Measurements from ENCODE around the gene RGS19. TPM values are rescaled to one million over a fixed set of nuclear protein-coding genes. Genes with fewer than 3 reads are reported as not detected.

Gene RGS19
- total RNA-seq, 3 donors from 2014 or later = 4.7 to 6.9 (median 6.5) TPM

DNA sequence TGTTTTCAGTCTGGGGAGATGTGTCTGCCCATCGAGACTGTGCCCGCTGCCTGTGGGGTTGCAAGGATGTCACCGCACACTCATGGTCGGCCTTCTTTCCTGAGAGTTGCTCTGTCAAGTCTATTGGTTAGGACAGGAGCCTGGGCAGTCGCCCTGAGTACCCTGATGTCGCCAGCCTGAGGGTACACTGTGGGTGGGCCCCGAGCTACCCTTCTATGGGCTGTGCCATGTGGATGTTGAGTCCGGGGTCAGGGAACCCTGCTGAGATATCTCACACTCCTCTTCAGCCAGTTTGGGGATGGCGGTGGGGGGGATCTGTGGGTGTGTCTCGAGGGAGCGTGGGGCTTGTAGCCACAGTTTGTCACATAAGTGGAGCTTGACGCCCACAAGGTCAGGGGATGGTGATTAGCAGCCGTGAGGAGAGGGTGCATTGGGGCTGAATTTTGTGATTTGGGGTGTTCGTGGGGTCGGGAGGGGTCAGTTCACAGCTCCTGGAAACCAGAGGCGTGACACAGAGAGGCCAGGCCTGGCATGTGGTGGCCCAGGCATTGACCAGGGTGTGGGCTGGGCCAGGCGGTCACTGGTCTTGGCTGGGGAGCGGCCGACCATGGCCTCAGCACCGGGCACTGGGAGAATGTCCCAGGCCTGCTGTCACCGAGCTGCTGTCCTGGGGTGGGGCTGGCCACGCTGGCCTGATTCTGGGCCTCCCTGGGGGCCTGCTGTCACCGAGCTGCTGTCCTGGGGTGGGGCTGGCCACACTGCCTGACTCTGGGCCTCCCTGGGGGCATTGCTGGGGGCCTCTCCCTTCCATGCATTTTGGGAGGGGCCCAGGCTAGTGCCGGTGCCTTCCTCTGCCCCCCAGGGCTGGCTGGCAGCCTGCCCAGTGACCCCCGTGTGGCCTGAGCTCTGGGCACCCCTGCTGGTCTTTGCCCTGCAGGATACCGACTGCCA lies 29.7 kb upstream of the RGS19 start:
- H3K4me3 ChIP-seq = no peak overlapping the region
- intact Hi-C loops (cut with DNase I, micrococcal nuclease) = no loop called here
- DNase-seq = no peak
- TF ChIP-seq, protein P1, sequence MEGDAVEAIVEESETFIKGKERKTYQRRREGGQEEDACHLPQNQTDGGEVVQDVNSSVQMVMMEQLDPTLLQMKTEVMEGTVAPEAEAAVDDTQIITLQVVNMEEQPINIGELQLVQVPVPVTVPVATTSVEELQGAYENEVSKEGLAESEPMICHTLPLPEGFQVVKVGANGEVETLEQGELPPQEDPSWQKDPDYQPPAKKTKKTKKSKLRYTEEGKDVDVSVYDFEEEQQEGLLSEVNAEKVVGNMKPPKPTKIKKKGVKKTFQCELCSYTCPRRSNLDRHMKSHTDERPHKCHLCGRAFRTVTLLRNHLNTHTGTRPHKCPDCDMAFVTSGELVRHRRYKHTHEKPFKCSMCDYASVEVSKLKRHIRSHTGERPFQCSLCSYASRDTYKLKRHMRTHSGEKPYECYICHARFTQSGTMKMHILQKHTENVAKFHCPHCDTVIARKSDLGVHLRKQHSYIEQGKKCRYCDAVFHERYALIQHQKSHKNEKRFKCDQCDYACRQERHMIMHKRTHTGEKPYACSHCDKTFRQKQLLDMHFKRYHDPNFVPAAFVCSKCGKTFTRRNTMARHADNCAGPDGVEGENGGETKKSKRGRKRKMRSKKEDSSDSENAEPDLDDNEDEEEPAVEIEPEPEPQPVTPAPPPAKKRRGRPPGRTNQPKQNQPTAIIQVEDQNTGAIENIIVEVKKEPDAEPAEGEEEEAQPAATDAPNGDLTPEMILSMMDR (IDR thresholded peaks at IDR 0.05) = no peak
- H3K4me1 ChIP-seq (ENCODE audit: low read depth) = no peaks in the 10 kb centered on the region
- no peaks in the 10 kb centered on the region for H3K9me3 ChIP-seq
- no peaks in the 10 kb centered on the region for H3K36me3 ChIP-seq (ENCODE audit: low read depth)
- ATAC-seq = no peak

GRCh38 chr20:64107736-64108457 lies 28.6 kb upstream of the RGS19 start:
- no peaks in the 10 kb centered on the region for H3K4me1 ChIP-seq (ENCODE audit: low read depth)
- TF ChIP-seq, protein P1 (IDR thresholded peaks at IDR 0.05) = no peak
- intact Hi-C loops (cut with DNase I, micrococcal nuclease) = no loop called here
- no peaks in the 10 kb centered on the region for H3K36me3 ChIP-seq (ENCODE audit: low read depth)
- ATAC-seq (no peak), DNase-seq (no peak)
- no peaks in the 10 kb centered on the region for H3K9me3 ChIP-seq
- no peak overlapping the region for H3K4me3 ChIP-seq

DNA sequence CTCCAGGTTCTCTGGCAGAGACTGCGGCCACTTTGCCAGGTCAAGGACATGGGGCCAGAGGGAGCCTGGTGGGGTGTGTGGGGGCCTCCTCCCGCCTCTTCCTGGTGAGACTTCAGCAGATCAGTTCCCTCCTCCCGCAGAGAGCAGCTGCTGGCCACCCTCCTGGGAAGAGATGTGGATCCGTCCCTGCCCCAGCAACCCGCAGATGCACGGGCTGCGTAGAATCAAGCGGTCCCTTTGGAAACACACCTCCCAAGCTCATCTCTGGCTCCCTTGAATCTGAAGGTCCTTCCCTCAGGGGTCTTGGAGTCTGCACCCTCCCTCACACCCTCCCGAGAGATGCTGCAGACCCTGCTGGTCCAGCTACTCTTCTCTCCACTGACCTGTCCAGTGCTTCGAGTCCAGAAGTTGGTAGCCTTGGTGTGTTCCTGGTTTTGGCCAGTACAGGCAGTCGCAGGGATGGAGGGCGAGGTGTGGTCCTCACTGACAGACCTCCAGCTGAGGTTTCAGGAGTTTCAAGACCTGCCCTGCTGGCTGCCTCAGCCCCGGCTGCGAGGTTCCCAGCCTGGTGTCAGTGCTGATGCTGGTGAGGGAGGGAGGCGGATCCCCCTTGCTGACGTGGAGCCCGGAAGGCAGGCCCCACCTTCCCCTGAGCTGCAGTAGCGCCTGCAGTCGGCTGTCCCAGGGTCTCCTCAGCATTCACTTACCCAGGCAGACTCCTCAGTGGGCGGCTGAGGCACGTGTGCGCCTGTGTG lies 27.8 kb upstream of the RGS19 start, which contains the start of gene NPBWR2:
Gene NPBWR2 (minus strand): TSS at position 585 of the 755 bp plus-strand sequence. CDS start 734 bp downstream, outside the sequence.
- TF ChIP-seq, protein P1 (IDR thresholded peaks at IDR 0.05) = no peak
- intact Hi-C loops (cut with DNase I, micrococcal nuclease) = no loop called here
- ATAC-seq (peak; percentile 34), DNase-seq (peak in 2 of 3 donors; percentile 19 to 40)
- Histone ChIP-seq H3K4me1 (ENCODE audit: low read depth) (peaks cover 2% of the 10 kb centered on the region), H3K36me3 (ENCODE audit: low read depth) (no peaks in the 10 kb centered on the region), H3K9me3 (no peaks in the 10 kb centered on the region), H3K4me3 (no peak within 1 kb of the TSS)

DNA sequence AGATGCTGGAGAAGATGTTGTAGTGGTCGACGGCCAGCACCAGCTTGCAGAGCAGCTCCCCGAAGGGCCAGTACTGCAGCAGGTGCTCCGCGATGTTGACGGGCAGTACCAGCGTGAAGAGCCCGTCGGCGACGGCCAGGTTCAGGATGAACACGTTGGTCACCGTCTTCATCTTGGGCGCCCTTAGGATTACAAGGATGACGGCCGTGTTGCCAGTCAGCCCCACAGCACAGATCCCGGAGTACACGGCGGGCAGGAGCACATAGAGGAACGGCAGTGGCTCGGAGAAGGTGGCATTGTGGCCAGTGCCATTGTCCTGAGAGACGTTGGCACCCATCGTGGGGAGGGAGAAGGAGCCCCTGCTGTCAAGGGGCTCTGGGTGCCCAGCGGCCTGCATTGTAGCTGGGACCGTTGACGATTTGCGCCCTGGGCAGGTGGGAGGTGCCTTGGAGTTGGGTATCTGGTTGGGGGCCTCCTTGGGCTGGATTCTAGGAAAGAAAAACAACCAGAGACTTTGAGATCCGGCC lies 27.2 kb upstream of the RGS19 start:
- Histone ChIP-seq H3K9me3 (no peaks in the 10 kb centered on the region), H3K4me3 (no peak overlapping the region), H3K4me1 (ENCODE audit: low read depth) (peaks cover 7% of the 10 kb centered on the region), H3K36me3 (ENCODE audit: low read depth) (no peaks in the 10 kb centered on the region)
- no peak for ATAC-seq
- peak in 2 of 3 donors; percentile 7 to 38 for DNase-seq
- TF ChIP-seq, protein P1 (IDR thresholded peaks at IDR 0.05) = no peak
- intact Hi-C loops (cut with DNase I, micrococcal nuclease) = no loop called here

GRCh38 chr20:64105846-64106434 lies 26.6 kb upstream of the RGS19 start:
- no peak overlapping the region for H3K4me3 ChIP-seq
- peak in 1 of 3 donors; percentile 11 for DNase-seq
- no peak for ATAC-seq
- H3K9me3 ChIP-seq = no peaks in the 10 kb centered on the region
- intact Hi-C loops (cut with DNase I, micrococcal nuclease) = no loop called here
- H3K4me1 ChIP-seq (ENCODE audit: low read depth) = peaks cover 7% of the 10 kb centered on the region
- H3K36me3 ChIP-seq (ENCODE audit: low read depth) = no peaks in the 10 kb centered on the region
- TF ChIP-seq, protein P1 (IDR thresholded peaks at IDR 0.05) = no peak
